HG02642 (cell line): ENCODE results near the gene TOR1B.

ENCODE experiments used
- ATAC-seq: cut with Tn5 transposase; IDR thresholded peaks from one replicate; pipeline ENCODE4 v1.9.1; 2021; ENCODE audit warnings: mild to moderate bottlenecking; ENCODE audit not compliant: unreplicated experiment, poor library complexity

The TOR1B gene

GRCh38 chr9:129838707-129839259 is 35.8 kb downstream of the TOR1B start:
- ATAC-seq, result no peak

GRCh38 chr9:129839324-129840023 is 36.5 kb downstream of the TOR1B start:
- ATAC-seq, result no peak

GRCh38 chr9:129840034-129840433 is 37.0 kb downstream of the TOR1B start:
- no peak for ATAC-seq

- ATAC-seq, result no peak
These were observed 38.1 kb downstream of the TOR1B start for GRCh38 chr9:129841071-129841470.

- ATAC-seq, result no peak
These were observed 42.4 kb downstream of the TOR1B start for GRCh38 chr9:129845373-129845772.

- no peak for ATAC-seq
These were observed 45.9 kb downstream of the TOR1B start for GRCh38 chr9:129848712-129849441.

- no peak for ATAC-seq
These were observed 46.9 kb downstream of the TOR1B start for GRCh38 chr9:129849901-129850300.

GRCh38 chr9:129850821-129851550 is 48.0 kb downstream of the TOR1B start:
- ATAC-seq, result no peak

- ATAC-seq, result no peak
These were observed 48.8 kb downstream of the TOR1B start for GRCh38 chr9:129851821-129852220.

GRCh38 chr9:129852579-129852978 is 49.6 kb downstream of the TOR1B start:
- ATAC-seq, result no peak

GRCh38 chr9:129853614-129854013 is 50.6 kb downstream of the TOR1B start:
- ATAC-seq, result no peak

GRCh38 chr9:129854588-129855110 is 51.7 kb downstream of the TOR1B start:
- no peak for ATAC-seq

- no peak for ATAC-seq
These were observed 54.2 kb downstream of the TOR1B start for GRCh38 chr9:129857207-129857606.

- ATAC-seq, result no peak
These were observed 55.4 kb downstream of the TOR1B start for GRCh38 chr9:129858167-129858962.
